Activated CD4-positive, alpha-beta T cell treated with anti-CD3 and anti-CD28 coated beads, Interleukin-2, amount 10 ng/mL, durations not matched to agents 7 days and 5 days (primary cell): ENCODE data around the gene COL20A1. TPM values are rescaled to one million over a fixed set of nuclear protein-coding genes. Genes with fewer than 3 reads are reported as not detected.

Experiments
- CTCF ChIA-PET: fragments of 350-600 bp; sonication (Branson Sonifier 250); formaldehyde crosslinking; loops from one replicate; lab custom pipeline; 2021; ENCODE audit warnings: antibody characterized with exemption; lab: Charles Lee
- POLR2A ChIA-PET: fragments of 350-600 bp; sonication (Branson Sonifier 250); formaldehyde crosslinking; loops from one replicate; lab custom pipeline; 2021; ENCODE audit warnings: antibody characterized with exemption; lab: Charles Lee
- DNase-seq: peaks from one replicate; pipeline ENCODE4 v3.0.0-alpha.2; 2020
- H3K27ac Mint-ChIP-seq: one replicate; pipeline ENCODE4 v1.8.0; 2021; ENCODE audit warnings: mild to moderate bottlenecking, moderate library complexity, mixed read lengths
- H3K27me3 Mint-ChIP-seq: one replicate; pipeline ENCODE4 v1.8.0; 2021; ENCODE audit warnings: mixed read lengths
- H3K36me3 Mint-ChIP-seq: one replicate; pipeline ENCODE4 v1.8.0; 2021; ENCODE audit warnings: low read depth, mixed read lengths
- H3K4me1 Mint-ChIP-seq: one replicate; pipeline ENCODE4 v1.8.0; 2021; ENCODE audit warnings: mixed read lengths
- H3K4me3 Mint-ChIP-seq: one replicate; pipeline ENCODE4 v1.8.0; 2021; ENCODE audit warnings: mild to moderate bottlenecking, moderate library complexity, mixed read lengths
- H3K9me3 Mint-ChIP-seq: one replicate; pipeline ENCODE4 v1.8.0; 2021; ENCODE audit warnings: mixed read lengths
- total RNA-seq, 2 experiments: library from RNA; stranded (reverse); gene quantifications; one replicate each; pipeline ENCODE4 v1.2.3, GENCODE V29; 2021

Gene COL20A1
- total RNA-seq, 2 experiments from 2014 or later: not detected

DNA sequence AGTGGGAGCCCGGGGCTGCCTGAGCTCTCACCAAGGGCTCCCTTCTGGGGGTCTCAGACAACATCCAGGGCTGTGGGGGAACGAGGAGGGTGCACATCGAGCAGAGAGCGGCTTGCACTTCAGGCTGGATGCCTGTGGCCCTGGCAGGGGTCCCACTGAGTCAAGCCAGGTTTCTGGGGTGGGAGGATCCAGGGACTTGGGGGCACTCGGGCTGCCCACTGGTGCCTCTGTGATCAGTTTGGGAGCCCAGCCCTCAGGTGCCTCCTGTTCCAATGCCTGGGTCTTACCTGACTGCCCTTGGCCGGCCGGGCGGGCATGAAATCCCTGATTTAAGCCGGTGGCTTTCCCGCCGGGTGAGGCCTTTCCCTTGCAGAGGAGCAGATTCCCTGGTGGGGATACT, 470 bp downstream of the COL20A1 start:
- ChIA-PET CTCF (no interaction called here), POLR2A (no interaction called here)
- Mint-ChIP-seq H3K4me3 (no peak overlapping the region), H3K4me1 (peaks cover 9% of the 10 kb centered on the region), H3K9me3 (no peaks in the 10 kb centered on the region), H3K36me3 (peaks cover 3% of the 10 kb centered on the region), H3K27me3 (peaks cover 8% of the 10 kb centered on the region), H3K27ac (no peak overlapping the region)
- DNase-seq: no peak

DNA sequence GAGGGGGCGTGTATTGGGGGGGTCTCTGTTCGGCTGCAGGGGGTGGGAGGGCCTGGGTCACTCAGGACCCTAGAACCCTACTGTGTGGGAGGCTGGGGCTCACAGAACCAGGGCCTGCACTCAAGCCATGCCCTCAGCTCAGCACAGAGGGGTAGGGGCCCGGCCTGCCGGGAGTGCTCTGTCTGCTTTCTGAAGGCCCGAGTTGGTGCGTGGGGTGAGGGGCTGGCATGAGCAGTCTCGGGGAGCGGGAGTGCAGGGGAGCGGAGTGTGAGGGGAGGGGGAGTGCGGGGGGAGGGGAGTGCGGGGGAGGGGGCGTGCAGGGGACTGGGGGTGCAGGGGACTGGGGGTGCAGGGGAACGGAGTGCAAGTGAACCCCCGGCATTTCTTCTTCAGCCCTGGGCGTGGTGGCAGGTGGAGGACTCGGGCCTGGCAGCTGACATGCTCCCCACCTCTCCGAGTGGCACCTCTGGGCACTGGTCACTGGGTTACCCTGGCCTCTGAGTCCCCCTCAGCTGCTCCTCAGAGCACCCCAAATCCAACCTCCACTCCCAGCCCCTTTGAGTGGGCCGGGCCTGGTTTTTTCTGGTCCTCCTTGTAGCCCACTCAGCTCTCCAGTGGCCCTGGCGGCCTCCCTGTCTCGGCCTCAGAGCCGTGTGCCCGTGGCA, 1.0 kb downstream of the COL20A1 start:
- Mint-ChIP-seq H3K4me1 (peaks cover 9% of the 10 kb centered on the region), H3K36me3 (no peaks in the 10 kb centered on the region), H3K27me3 (peaks cover 9% of the 10 kb centered on the region), H3K4me3 (no peak overlapping the region), H3K27ac (no peak overlapping the region), H3K9me3 (no peaks in the 10 kb centered on the region)
- no peak for DNase-seq
- ChIA-PET CTCF (interaction anchor here (0.5 to 2.3 kb wide), 2 partner anchors 15 to 16 kb away, joined by 4 to 5 read pairs; no protein-coding TSS in a partner anchor), POLR2A (interaction anchor here (0.6 kb wide), 1 partner anchor 71 kb away, joined by 3 read pairs; no protein-coding TSS in a partner anchor)

DNA sequence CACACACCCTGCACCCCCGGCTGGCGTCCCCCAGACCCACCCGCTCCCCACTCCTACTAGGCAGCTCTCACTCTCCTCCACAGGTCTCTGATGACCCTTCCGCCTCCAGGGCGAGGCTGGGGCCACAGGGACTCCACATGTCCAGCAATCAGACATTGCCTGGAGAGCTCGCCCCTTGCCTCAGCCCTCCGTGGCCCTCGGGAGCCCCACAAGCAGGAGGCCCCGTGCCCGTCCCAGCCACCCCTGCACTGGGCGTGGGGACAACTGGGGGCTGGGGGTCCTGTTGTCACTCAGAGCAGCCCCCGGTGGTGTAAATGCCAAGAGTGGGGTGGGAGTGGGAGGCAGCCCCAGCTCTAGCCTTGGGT, 1.5 kb downstream of the COL20A1 start:
- Mint-ChIP-seq H3K27me3 (peaks cover 12% of the 10 kb centered on the region), H3K27ac (no peak overlapping the region), H3K9me3 (no peaks in the 10 kb centered on the region), H3K4me1 (peaks cover 9% of the 10 kb centered on the region), H3K36me3 (no peaks in the 10 kb centered on the region), H3K4me3 (no peak overlapping the region)
- no peak for DNase-seq
- POLR2A ChIA-PET: interaction anchor here (0.6 kb wide), 2 partner anchors 71 to 128 kb away, joined by 3 read pairs; no protein-coding TSS in a partner anchor
- CTCF ChIA-PET: interaction anchor here (0.5 to 2.3 kb wide), 2 partner anchors 15 to 16 kb away, joined by 4 to 5 read pairs; no protein-coding TSS in a partner anchor

DNA sequence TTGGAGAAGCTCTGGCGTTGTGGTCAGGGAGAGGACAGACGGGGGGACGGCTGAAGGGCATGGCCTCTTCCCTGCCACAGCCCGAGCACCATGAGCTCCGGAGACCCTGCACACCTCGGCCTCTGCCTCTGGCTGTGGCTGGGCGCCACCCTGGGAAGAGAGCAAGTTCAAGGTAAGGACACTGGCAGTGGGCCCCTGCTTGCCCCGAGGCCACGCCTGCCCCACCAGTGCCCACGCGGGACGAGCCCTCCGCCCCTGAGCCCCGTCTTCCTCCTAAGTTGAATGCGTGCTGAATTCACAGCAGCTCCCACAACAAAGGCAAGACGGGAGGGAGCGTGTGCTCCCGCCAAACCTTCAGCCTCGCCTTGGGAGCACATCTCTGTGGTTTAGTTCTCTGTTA, 2.0 kb downstream of the COL20A1 start:
- CTCF ChIA-PET: interaction anchor here (2.3 kb wide), 1 partner anchor 15 kb away, joined by 5 read pairs; no protein-coding TSS in a partner anchor
- no peak for DNase-seq
- Mint-ChIP-seq H3K4me3 (no peak overlapping the region), H3K27ac (peak overlapping the region; percentile 54), H3K9me3 (no peaks in the 10 kb centered on the region), H3K27me3 (peaks cover 13% of the 10 kb centered on the region), H3K36me3 (no peaks in the 10 kb centered on the region), H3K4me1 (peaks cover 9% of the 10 kb centered on the region)
- POLR2A ChIA-PET: interaction anchor here (0.6 kb wide), 2 partner anchors 72 to 128 kb away, joined by 3 read pairs; no protein-coding TSS in a partner anchor

DNA sequence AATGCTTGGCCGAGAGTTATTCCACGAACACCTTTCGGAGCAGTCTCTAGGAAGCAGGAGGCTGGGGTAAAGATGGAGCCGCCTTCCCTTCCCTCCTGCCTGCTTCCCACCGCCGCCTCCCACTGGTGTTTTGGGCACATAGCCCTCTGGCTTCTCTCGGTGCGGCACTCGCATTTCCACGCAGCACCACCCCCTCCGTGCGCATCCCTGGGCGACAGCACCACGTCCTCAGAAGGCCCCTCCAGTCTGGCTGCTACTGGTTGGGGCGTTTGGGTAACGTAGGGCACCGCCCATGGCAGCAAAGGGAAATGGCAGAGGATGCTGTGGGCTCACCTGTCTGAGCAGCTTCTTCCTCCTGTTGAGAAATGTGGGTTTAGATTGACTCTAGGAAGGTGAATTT, 2.4 kb downstream of the COL20A1 start:
- DNase-seq: no peak
- no peaks in the 10 kb centered on the region for H3K36me3 Mint-ChIP-seq
- H3K9me3 Mint-ChIP-seq: no peaks in the 10 kb centered on the region
- no peak overlapping the region for H3K27ac Mint-ChIP-seq
- peaks cover 9% of the 10 kb centered on the region for H3K4me1 Mint-ChIP-seq
- H3K27me3 Mint-ChIP-seq: peaks cover 15% of the 10 kb centered on the region
- ChIA-PET CTCF (interaction anchor here (2.3 kb wide), 1 partner anchor 15 kb away, joined by 5 read pairs; no protein-coding TSS in a partner anchor), POLR2A (no interaction called here)
- H3K4me3 Mint-ChIP-seq: no peak overlapping the region

DNA sequence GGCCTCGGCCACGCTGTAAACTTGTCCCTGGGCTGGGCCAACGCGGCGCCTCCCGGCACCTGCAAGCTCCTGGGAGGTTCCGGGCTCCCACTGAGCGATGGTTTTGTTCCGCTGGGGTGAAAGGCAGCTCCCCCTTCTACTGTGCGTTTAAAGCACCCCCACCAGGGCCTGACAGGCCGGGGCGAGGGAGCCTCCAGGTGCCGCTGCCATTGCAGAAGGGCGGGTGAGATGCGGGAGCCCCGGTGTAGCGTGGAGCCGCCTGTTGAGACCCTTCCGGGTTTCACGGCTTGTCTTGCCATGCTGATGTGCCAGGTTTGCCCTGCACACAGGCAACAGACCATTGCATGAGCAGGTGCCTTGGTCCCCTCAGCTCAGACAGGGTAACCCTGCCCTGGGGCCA, 2.9 kb downstream of the COL20A1 start:
- H3K9me3 Mint-ChIP-seq: no peaks in the 10 kb centered on the region
- no peaks in the 10 kb centered on the region for H3K36me3 Mint-ChIP-seq
- CTCF ChIA-PET: interaction anchor here (2.3 kb wide), 1 partner anchor 14 kb away, joined by 5 read pairs; no protein-coding TSS in a partner anchor
- POLR2A ChIA-PET: no interaction called here
- H3K4me1 Mint-ChIP-seq: peaks cover 9% of the 10 kb centered on the region
- peaks cover 16% of the 10 kb centered on the region for H3K27me3 Mint-ChIP-seq
- H3K27ac Mint-ChIP-seq: no peak overlapping the region
- no peak for DNase-seq
- H3K4me3 Mint-ChIP-seq: no peak overlapping the region

DNA sequence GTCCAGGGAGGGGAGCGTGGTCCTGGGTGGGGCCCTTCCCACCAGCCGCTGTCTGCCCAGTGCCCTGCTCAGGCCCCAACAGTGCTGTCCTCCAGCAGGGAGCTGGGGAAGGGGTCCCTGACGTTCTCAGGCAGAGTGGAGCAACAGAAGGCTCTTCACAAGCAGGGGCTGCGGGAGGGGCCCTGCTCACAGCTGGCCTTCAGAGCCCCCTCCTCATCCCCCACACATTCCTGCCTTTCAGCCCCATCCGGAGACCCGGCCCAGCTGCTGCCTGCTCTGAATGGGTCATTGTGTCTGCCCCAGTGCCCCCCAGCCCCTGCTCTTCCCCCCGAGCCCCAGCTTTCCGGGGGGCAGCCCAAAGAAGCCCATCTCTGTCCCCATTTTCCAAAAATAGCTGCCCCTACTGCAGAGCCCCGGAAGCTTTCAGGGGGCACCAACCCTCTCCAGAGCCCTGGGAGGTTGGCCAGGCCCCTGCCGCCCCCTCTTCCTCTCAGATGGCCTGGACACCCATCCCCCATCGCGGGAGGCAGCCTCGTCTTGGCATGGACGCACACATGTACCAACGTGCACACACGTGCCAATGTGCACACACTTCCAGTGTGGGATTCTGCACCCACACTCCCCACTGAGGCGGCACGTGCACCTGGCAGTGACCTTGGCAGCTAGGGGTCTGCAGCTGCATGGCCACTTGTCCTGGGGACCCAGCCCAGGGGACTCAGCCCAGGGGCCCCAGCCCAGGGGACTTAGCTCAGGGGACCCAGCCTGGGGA, 3.7 kb downstream of the COL20A1 start:
- Mint-ChIP-seq H3K9me3 (no peaks in the 10 kb centered on the region), H3K27ac (no peak overlapping the region), H3K27me3 (peaks cover 20% of the 10 kb centered on the region), H3K36me3 (no peaks in the 10 kb centered on the region), H3K4me1 (peaks cover 9% of the 10 kb centered on the region), H3K4me3 (no peak overlapping the region)
- ChIA-PET POLR2A (no interaction called here), CTCF (no interaction called here)
- DNase-seq: no peak

DNA sequence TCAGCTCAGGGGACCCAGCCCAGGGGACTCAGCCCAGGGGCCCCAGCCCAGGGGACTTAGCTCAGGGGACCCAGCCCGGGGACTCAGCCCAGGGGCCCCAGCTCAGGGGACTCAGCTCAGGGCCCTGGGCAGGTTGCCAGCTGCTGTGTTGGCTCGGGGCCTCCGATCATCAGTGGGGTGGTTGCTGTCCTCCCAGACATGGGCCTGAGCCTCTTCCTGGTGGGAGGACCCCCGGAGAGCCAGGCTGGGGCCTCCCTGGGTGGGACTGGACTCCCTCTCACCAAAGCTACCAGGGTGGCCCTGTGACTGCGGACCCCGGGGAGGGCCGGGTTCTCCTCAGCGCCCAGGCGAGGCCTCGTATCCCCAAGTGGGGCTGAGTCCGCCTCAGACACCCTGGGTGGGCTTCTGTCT, 4.4 kb downstream of the COL20A1 start:
- DNase-seq: no peak
- Mint-ChIP-seq H3K4me3 (no peak overlapping the region), H3K9me3 (no peaks in the 10 kb centered on the region), H3K27ac (no peak overlapping the region), H3K27me3 (peaks cover 20% of the 10 kb centered on the region), H3K4me1 (peaks cover 9% of the 10 kb centered on the region), H3K36me3 (no peaks in the 10 kb centered on the region)
- ChIA-PET POLR2A (no interaction called here), CTCF (no interaction called here)

DNA sequence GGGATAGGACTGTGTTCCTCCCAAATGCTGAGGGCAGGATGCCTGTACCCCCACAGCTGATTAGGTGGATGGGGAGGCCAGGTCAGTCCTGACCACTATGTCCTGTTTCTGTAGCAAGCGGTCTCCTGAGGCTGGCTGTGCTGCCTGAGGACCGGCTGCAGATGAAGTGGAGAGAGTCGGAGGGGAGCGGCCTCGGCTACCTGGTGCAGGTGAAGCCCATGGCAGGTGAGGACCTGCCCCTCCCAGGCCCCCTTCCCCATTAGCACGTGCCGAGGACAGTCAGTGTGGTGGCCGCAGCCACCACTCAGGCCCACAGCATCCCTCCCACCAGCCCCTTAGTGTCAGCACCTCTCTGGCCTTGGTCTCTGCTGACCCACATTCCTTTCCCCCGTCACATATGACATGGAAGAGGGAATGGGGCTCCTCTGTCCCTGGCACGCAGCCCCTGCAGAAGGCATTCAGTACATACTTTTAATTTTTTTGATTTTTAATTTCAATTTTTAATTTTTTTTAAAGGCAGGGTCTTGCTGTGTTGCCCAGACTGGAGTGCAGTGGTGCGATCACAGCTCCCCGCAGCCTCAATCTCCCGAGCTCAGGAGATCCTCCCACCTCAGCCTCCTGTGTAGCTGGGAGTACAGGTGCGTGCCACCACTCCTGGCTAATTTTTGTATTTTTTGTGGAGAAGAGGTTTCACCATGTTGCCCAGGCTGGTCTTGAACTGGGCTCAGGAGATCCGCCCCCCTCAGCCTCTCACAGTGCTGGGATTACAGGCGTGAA, 5.0 kb downstream of the COL20A1 start:
- no peak overlapping the region for H3K4me3 Mint-ChIP-seq
- ChIA-PET CTCF (no interaction called here), POLR2A (no interaction called here)
- H3K27ac Mint-ChIP-seq: no peak overlapping the region
- H3K9me3 Mint-ChIP-seq: no peaks in the 10 kb centered on the region
- peaks cover 24% of the 10 kb centered on the region for H3K27me3 Mint-ChIP-seq
- no peaks in the 10 kb centered on the region for H3K36me3 Mint-ChIP-seq
- no peak for DNase-seq
- peaks cover 9% of the 10 kb centered on the region for H3K4me1 Mint-ChIP-seq

DNA sequence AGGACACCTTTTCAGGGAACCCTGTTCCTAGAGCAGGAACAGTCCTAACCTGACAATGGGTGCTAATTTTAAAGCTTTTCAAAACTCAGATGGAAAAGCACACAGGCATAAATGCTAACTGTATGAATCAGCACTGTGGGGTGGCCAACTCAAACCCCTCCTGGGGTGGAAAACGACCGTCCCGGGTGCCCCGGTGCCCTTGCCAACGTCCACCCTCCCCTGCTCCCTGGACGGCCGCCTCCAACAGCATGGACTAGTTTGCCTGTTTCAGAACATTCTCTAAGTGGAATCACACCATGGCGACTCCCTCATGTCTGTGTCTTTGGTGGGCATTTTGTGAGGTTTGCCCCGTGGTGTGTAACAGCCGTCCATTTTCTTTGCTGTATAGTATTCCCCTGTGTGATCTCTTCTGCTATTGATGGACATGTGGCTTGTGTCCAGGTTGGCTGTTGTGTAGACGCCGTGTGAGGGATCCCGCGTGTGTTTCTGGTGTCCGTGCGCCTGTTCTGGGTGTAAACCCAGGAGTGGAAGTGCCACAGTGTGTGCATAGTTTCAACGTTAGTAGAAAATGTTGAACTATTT, 5.8 kb downstream of the COL20A1 start:
- peaks cover 24% of the 10 kb centered on the region for H3K27me3 Mint-ChIP-seq
- CTCF ChIA-PET: no interaction called here
- no peak for DNase-seq
- H3K9me3 Mint-ChIP-seq: no peaks in the 10 kb centered on the region
- no peak overlapping the region for H3K27ac Mint-ChIP-seq
- H3K36me3 Mint-ChIP-seq: no peaks in the 10 kb centered on the region
- H3K4me1 Mint-ChIP-seq: peaks cover 9% of the 10 kb centered on the region
- H3K4me3 Mint-ChIP-seq: no peak overlapping the region
- POLR2A ChIA-PET: no interaction called here

DNA sequence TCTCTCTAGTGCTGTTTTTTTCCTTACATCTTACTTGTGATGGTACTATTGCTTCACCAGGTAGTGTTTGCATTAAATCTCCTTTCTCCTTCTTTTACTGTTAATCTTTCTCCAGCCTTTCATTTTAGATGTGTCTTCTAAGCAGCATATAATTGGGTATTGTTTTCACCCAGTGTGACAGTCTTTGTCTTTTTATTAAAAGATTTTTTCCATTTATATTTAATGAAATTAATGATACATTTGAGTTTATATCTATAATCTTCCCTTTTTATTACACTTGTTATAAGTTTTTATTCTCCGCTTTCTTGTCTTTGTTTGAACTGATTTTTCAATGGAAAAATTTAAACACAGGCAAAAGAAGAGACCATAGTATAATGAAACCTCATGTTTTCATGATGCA, 8.7 kb downstream of the COL20A1 start:
- H3K4me3 Mint-ChIP-seq: no peak overlapping the region
- no peak overlapping the region for H3K27ac Mint-ChIP-seq
- no peaks in the 10 kb centered on the region for H3K4me1 Mint-ChIP-seq
- H3K36me3 Mint-ChIP-seq: no peaks in the 10 kb centered on the region
- ChIA-PET CTCF (no interaction called here), POLR2A (no interaction called here)
- peaks cover 16% of the 10 kb centered on the region for H3K27me3 Mint-ChIP-seq
- no peaks in the 10 kb centered on the region for H3K9me3 Mint-ChIP-seq
- DNase-seq: no peak

DNA sequence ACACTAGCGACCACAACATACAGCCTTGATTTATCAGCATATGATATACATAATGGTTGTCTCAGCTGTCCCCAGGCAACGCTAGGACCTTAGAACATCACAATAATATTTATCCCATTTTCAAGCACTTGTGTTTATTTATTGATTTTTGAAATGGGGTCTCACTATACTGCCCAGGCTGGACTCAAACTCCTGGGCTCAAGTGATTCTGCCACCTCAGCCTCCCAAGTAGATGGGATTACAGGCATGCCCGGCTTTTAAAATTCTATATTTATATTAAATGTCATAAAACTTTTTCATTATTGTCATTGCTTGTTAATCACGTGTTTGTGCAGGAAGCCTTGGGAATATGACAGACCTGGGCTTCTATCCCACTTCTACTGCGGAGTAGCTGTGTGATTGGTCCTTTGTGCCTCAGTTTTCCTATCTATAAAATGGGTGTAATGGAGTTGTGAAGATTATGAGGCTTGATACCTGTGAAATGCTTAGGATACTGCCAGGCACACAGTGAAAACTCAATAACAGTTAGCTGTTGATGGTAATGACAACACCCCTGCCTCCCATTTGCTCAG, 10.2 kb downstream of the COL20A1 start:
- H3K4me3 Mint-ChIP-seq: no peak overlapping the region
- no peaks in the 10 kb centered on the region for H3K36me3 Mint-ChIP-seq
- no peak for DNase-seq
- POLR2A ChIA-PET: no interaction called here
- H3K27me3 Mint-ChIP-seq: peaks cover 16% of the 10 kb centered on the region
- H3K4me1 Mint-ChIP-seq: no peaks in the 10 kb centered on the region
- H3K9me3 Mint-ChIP-seq: no peaks in the 10 kb centered on the region
- CTCF ChIA-PET: no interaction called here
- H3K27ac Mint-ChIP-seq: no peak overlapping the region
